HEK293 (cell line): ENCODE data around the gene ZNF687.

Source experiments
- PRDM10 ChIP-seq: fragments of 450-650 bp; formaldehyde crosslinking; IDR thresholded peaks from 2 replicates; pipeline ENCODE4 v1.5.1; 2016; ENCODE audit warnings: missing biosample characterization, missing genetic modification characterization
- SCRT2 ChIP-seq: fragments of 450-650 bp; formaldehyde crosslinking; IDR thresholded peaks from 2 replicates; pipeline ENCODE4 v1.5.1; 2016; ENCODE audit warnings: missing biosample characterization, missing genetic modification characterization
- ZFP69B ChIP-seq: fragments of 450-650 bp; formaldehyde crosslinking; IDR thresholded peaks from 2 replicates; pipeline ENCODE4 v1.5.1; 2016; ENCODE audit warnings: missing biosample characterization, missing genetic modification characterization
- ZNF138 ChIP-seq: fragments of 450-650 bp; formaldehyde crosslinking; IDR thresholded peaks from 2 replicates; pipeline ENCODE4 v1.5.1; 2016; ENCODE audit warnings: missing biosample characterization, missing genetic modification characterization, borderline replicate concordance
- ZNF626 ChIP-seq: fragments of 450-650 bp; sonication (Bioruptor Pico); formaldehyde crosslinking; IDR thresholded peaks from 2 replicates; pipeline ENCODE4 v1.5.1; 2018; ENCODE audit warnings: missing biosample characterization, missing genetic modification characterization, inconsistent platforms
- ZNF843 ChIP-seq: fragments of 450-650 bp; formaldehyde crosslinking; IDR thresholded peaks from 2 replicates; pipeline ENCODE4 v1.5.1; 2016; ENCODE audit warnings: missing biosample characterization, missing genetic modification characterization
- TF ChIP-seq, protein P1 (sequence below): fragments of 450-650 bp; formaldehyde crosslinking; IDR thresholded peaks from 2 replicates; pipeline ENCODE4 v1.5.1; 2016; ENCODE audit warnings: missing biosample characterization, missing genetic modification characterization
- TF ChIP-seq, protein P2 (sequence below): fragments of 450-650 bp; formaldehyde crosslinking; IDR thresholded peaks from 2 replicates; pipeline ENCODE4 v1.5.1; 2016; ENCODE audit warnings: missing biosample characterization, missing genetic modification characterization
- TF ChIP-seq, protein P3 (sequence below): fragments of 450-650 bp; formaldehyde crosslinking; IDR thresholded peaks from 2 replicates; pipeline ENCODE4 v1.5.1; 2016; ENCODE audit warnings: missing biosample characterization, missing genetic modification characterization

GRCh38 chr1:151281225-151281968 is 702 bp upstream of the ZNF687 start:
- TF ChIP-seq ZNF843 (tag by site-specific recombination) (peak; percentile 63; the same call in 1 of the 2 replicates), ZNF138 (tag by site-specific recombination) (no peak), ZNF626 (no peak), ZFP69B (tag by site-specific recombination) (peak; percentile 100), PRDM10 (tag by site-specific recombination) (peak; percentile 88), SCRT2 (no peak)
- TF ChIP-seq, protein P1, sequence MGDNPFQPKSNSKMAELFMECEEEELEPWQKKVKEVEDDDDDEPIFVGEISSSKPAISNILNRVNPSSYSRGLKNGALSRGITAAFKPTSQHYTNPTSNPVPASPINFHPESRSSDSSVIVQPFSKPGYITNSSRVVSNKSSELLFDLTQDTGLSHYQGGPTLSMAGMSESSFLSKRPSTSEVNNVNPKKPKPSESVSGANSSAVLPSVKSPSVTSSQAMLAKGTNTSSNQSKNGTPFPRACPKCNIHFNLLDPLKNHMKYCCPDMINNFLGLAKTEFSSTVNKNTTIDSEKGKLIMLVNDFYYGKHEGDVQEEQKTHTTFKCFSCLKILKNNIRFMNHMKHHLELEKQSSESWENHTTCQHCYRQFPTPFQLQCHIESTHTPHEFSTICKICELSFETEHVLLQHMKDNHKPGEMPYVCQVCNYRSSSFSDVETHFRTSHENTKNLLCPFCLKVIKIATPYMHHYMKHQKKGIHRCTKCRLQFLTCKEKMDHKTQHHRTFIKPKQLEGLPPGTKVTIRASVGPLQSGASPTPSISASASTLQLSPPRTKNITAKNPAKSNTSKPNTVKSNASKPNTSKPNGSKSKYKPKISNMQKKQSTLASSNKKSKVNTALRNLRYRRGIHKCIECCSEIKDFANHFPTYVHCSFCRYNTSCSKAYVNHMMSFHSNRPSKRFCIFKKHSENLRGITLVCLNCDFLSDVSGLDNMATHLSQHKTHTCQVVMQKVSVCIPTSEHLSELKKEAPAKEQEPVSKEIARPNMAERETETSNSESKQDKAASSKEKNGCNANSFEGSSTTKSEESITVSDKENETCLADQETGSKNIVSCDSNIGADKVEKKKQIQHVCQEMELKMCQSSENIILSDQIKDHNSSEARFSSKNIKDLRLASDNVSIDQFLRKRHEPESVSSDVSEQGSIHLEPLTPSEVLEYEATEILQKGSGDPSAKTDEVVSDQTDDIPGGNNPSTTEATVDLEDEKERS (tag by site-specific recombination), result peak; percentile 74; the same call in 1 of the 2 replicates
- TF ChIP-seq, protein P2, sequence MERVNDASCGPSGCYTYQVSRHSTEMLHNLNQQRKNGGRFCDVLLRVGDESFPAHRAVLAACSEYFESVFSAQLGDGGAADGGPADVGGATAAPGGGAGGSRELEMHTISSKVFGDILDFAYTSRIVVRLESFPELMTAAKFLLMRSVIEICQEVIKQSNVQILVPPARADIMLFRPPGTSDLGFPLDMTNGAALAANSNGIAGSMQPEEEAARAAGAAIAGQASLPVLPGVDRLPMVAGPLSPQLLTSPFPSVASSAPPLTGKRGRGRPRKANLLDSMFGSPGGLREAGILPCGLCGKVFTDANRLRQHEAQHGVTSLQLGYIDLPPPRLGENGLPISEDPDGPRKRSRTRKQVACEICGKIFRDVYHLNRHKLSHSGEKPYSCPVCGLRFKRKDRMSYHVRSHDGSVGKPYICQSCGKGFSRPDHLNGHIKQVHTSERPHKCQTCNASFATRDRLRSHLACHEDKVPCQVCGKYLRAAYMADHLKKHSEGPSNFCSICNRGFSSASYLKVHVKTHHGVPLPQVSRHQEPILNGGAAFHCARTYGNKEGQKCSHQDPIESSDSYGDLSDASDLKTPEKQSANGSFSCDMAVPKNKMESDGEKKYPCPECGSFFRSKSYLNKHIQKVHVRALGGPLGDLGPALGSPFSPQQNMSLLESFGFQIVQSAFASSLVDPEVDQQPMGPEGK (tag by site-specific recombination), result peak; percentile 97
- TF ChIP-seq, protein P3, sequence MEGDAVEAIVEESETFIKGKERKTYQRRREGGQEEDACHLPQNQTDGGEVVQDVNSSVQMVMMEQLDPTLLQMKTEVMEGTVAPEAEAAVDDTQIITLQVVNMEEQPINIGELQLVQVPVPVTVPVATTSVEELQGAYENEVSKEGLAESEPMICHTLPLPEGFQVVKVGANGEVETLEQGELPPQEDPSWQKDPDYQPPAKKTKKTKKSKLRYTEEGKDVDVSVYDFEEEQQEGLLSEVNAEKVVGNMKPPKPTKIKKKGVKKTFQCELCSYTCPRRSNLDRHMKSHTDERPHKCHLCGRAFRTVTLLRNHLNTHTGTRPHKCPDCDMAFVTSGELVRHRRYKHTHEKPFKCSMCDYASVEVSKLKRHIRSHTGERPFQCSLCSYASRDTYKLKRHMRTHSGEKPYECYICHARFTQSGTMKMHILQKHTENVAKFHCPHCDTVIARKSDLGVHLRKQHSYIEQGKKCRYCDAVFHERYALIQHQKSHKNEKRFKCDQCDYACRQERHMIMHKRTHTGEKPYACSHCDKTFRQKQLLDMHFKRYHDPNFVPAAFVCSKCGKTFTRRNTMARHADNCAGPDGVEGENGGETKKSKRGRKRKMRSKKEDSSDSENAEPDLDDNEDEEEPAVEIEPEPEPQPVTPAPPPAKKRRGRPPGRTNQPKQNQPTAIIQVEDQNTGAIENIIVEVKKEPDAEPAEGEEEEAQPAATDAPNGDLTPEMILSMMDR (tag by site-specific recombination), result peak; percentile 68; the same call in 1 of the 2 replicates
